Activated CD4-positive, alpha-beta memory T cell treated with anti-CD3 and anti-CD28 coated beads, Interleukin-2, amount 10 ng/mL, durations not matched to agents 7 days and 5 days (primary cell): ENCODE results near the gene PACRGL. TPM values are rescaled to one million over a fixed set of nuclear protein-coding genes. Genes with fewer than 3 reads are reported as not detected.
A peak's percentile ranks its signal among the peaks of the same experiment; 100 is the strongest.

Experiments
- CTCF ChIA-PET: fragments of 350-600 bp; sonication (Branson Sonifier 250); formaldehyde crosslinking; loops from one replicate; lab custom pipeline; 2021; ENCODE audit warnings: antibody characterized with exemption, inconsistent platforms; lab: Charles Lee
- POLR2A ChIA-PET: fragments of 350-600 bp; sonication (Branson Sonifier 250); formaldehyde crosslinking; loops from one replicate; lab custom pipeline; 2021; ENCODE audit warnings: antibody characterized with exemption; lab: Charles Lee
- DNase-seq: peaks from one replicate; pipeline ENCODE4 v3.0.0-alpha.2; 2020
- H3K27ac Mint-ChIP-seq: one replicate; pipeline ENCODE4 v1.8.0; 2021; ENCODE audit warnings: mild to moderate bottlenecking, mixed read lengths
- H3K27me3 Mint-ChIP-seq: one replicate; pipeline ENCODE4 v1.8.0; 2021; ENCODE audit warnings: mixed read lengths
- H3K36me3 Mint-ChIP-seq: one replicate; pipeline ENCODE4 v1.8.0; 2021; ENCODE audit warnings: low read depth, mixed read lengths
- H3K4me1 Mint-ChIP-seq: one replicate; pipeline ENCODE4 v1.8.0; 2021; ENCODE audit warnings: mixed read lengths
- H3K4me3 Mint-ChIP-seq: one replicate; pipeline ENCODE4 v1.8.0; 2021; ENCODE audit warnings: mild to moderate bottlenecking, mixed read lengths
- H3K9me3 Mint-ChIP-seq: one replicate; pipeline ENCODE4 v1.8.0; 2021; ENCODE audit warnings: mixed read lengths
- total RNA-seq, 2 experiments: library from RNA; stranded (reverse); gene quantifications; one replicate each; pipeline ENCODE4 v1.2.3, GENCODE V29; 2021

PACRGL gene
- 1 to 10 TPM; 8.0 to 9.6 TPM for total RNA-seq

DNA sequence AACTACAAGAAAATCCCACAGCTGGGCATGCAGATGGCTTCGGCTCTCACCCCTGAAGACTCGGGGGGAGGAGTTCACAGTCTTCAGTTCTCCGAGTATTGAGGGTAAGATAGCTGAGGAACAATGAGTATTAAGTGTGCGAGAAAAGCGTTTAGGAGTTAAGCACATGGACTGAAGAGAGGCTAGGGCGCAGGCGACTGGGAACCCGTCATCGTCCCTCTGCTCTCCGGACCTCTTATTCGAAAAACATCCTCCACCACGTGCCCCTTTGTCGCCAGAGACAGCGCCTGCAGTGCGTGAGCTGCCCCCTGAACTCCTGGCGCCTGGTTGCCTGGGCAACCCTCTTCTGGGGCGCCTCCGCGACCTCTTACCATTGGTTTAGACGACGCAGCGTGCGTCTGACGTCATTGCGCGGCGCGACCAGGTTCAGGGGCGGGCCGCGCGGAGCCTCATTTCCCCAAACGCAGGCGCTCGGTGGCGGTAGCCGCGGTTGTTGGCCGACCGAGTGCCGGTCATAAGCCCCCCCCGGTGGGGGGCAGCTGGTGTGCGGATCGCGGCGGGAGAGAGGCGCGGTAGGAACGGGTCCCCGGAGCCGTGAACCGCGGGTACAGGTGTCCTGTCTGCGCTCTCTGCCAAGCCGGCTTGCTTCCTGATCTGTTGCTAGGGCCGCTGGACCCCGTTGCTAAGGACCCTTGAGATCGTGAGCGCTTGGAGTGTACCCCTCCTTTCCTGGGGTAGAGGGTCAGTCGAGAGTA, at the start of gene PACRGL:
TSS of gene PACRGL (plus strand) at position 452 of the 755 bp plus-strand sequence. CDS start 4,024 bp downstream, outside the sequence.
- DNase-seq: peak; percentile 93
- Mint-ChIP-seq H3K9me3 (no peaks in the 10 kb centered on the region), H3K27ac (peak within 1 kb of the TSS; percentile 68), H3K4me1 (peaks cover 27% of the 10 kb centered on the region), H3K27me3 (no peaks in the 10 kb centered on the region), H3K4me3 (peak within 1 kb of the TSS; percentile 89), H3K36me3 (peaks cover 7% of the 10 kb centered on the region)
- ChIA-PET CTCF (interaction anchor here (2.0 kb wide), 1 partner anchor 15 kb away, joined by 11 read pairs; no protein-coding TSS in a partner anchor), POLR2A (interaction anchor here (1.0 kb wide), 1 partner anchor 13 kb away, joined by 3 read pairs; no protein-coding TSS in a partner anchor)

GRCh38 chr4:20652226-20652885, 47.9 kb upstream of the PACRGL start:
- CTCF ChIA-PET: no interaction called here
- no peaks in the 10 kb centered on the region for H3K4me1 Mint-ChIP-seq
- H3K4me3 Mint-ChIP-seq: no peak overlapping the region
- no peak for DNase-seq
- H3K27me3 Mint-ChIP-seq: peaks cover 2% of the 10 kb centered on the region
- no peaks in the 10 kb centered on the region for H3K9me3 Mint-ChIP-seq
- POLR2A ChIA-PET: no interaction called here
- no peaks in the 10 kb centered on the region for H3K36me3 Mint-ChIP-seq
- no peak overlapping the region for H3K27ac Mint-ChIP-seq

GRCh38 chr4:20658456-20658855, 41.8 kb upstream of the PACRGL start:
- peaks cover 2% of the 10 kb centered on the region for H3K27me3 Mint-ChIP-seq
- no peak for DNase-seq
- ChIA-PET POLR2A (no interaction called here), CTCF (no interaction called here)
- H3K27ac Mint-ChIP-seq: no peak overlapping the region
- peaks cover 6% of the 10 kb centered on the region for H3K4me1 Mint-ChIP-seq
- H3K4me3 Mint-ChIP-seq: no peak overlapping the region
- no peaks in the 10 kb centered on the region for H3K9me3 Mint-ChIP-seq
- no peaks in the 10 kb centered on the region for H3K36me3 Mint-ChIP-seq

DNA sequence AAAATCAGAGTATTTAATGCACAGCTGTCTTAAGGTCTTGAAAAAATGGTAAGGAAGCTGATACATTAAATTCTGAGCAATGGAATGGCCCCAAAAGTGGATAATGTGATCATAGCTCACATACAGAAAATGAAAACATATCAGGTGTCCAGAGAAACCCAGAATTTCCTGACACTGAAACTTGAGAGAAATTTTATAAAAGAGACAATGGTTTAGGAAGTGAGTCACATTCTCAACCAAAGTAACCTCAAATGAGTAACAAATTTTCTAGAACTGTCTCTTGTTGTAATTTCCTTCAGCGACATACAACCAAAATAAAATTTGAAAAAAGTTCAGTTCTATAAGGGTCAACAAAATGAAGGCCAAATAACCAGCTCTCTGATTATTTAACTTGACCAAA, 37.4 kb upstream of the PACRGL start:
- Mint-ChIP-seq H3K27me3 (peaks cover 3% of the 10 kb centered on the region), H3K4me3 (no peak overlapping the region), H3K4me1 (peaks cover 6% of the 10 kb centered on the region), H3K9me3 (no peaks in the 10 kb centered on the region), H3K36me3 (no peaks in the 10 kb centered on the region), H3K27ac (no peak overlapping the region)
- no peak for DNase-seq
- POLR2A ChIA-PET: no interaction called here
- CTCF ChIA-PET: no interaction called here

- Mint-ChIP-seq H3K36me3 (no peaks in the 10 kb centered on the region), H3K4me1 (peaks cover 6% of the 10 kb centered on the region), H3K4me3 (no peak overlapping the region), H3K9me3 (no peaks in the 10 kb centered on the region), H3K27me3 (peaks cover 3% of the 10 kb centered on the region), H3K27ac (no peak overlapping the region)
- no peak for DNase-seq
- POLR2A ChIA-PET: no interaction called here
- CTCF ChIA-PET: no interaction called here
Measured at GRCh38 chr4:20666012-20666860, 34.0 kb upstream of the PACRGL start.

DNA sequence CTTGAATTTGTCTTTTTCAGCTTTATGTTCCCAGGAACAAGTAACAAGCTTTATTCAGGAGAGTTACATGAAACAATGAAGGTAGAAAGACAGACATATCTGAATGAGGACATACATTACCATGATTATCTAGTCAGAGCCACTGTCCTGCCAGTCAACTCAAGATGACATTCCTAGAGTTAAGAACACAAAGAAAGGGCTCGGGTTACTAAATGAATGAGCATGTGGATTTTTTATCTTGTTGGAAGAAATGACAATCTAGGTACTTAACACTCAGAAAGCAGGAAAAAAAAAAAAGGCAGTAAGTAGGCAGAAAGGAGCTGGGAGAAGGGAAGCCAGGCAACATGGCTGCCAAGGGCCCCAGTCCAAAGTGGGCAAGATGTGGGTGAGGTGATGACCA, 28.0 kb upstream of the PACRGL start:
- Mint-ChIP-seq H3K27me3 (peaks cover 2% of the 10 kb centered on the region), H3K27ac (no peak overlapping the region), H3K4me1 (no peaks in the 10 kb centered on the region), H3K36me3 (no peaks in the 10 kb centered on the region), H3K4me3 (no peak overlapping the region), H3K9me3 (no peaks in the 10 kb centered on the region)
- POLR2A ChIA-PET: no interaction called here
- no peak for DNase-seq
- CTCF ChIA-PET: interaction anchor here (1.2 to 1.5 kb wide), 2 partner anchors 13 to 246 kb away, joined by 3 to 4 read pairs; no protein-coding TSS in a partner anchor

DNA sequence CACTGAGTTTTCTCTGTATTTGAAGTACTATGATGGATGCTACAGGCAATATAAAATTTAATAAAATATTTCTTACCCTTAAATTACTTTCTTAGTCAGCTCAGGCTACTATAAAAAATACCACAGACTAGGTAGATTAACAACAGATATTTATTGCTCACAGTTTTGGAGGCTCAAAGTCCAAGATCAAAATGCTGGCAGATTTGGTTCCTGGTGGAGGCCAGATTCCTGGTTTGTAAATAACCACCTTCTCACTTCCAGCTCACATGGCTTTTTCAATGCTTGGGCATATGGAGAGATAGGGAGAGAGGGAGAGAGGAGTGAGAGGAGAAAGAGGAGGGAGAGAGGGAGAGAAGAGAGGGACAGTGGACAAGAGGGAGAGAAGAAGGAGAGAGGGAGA, 24.5 kb upstream of the PACRGL start:
- no peak for DNase-seq
- Mint-ChIP-seq H3K36me3 (no peaks in the 10 kb centered on the region), H3K27me3 (peaks cover 13% of the 10 kb centered on the region), H3K9me3 (no peaks in the 10 kb centered on the region), H3K4me1 (no peaks in the 10 kb centered on the region), H3K27ac (no peak overlapping the region), H3K4me3 (no peak overlapping the region)
- POLR2A ChIA-PET: no interaction called here
- CTCF ChIA-PET: interaction anchor here (1.0 kb wide), 1 partner anchor 9 kb away, joined by 3 read pairs; no protein-coding TSS in a partner anchor

DNA sequence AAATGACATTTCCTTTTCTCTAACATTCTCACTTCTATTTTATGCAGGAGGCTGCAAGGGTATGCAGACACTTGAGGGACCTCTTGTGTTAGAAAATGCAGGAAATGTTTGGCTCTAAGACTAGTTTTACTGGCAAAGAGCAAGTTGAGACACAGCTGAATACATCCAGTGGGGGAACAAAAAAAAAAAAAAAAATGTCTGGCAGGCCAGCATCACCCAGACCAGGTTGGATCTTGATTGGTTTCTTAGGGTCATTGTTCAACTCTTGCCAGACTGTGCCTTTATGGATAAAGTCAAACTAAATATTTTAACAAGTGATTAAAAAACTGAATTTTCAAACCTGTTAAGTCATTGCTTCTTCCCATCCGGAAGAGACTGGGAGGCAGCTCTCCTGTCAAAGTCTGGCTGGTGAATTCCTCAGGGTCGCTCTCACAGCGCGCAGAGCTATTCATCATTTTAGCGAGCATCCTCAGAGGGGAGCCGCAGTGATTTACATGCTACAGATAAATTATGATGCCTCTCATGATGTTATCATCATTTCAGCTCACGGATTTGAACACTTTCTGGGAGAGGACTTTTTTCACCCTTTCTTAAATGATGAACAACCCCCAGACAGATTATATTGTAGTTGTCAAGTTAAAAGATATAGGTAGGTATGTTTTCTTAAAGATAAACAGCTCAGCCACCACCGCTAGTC, 23.6 kb upstream of the PACRGL start:
- no peaks in the 10 kb centered on the region for H3K9me3 Mint-ChIP-seq
- H3K4me3 Mint-ChIP-seq: no peak overlapping the region
- DNase-seq: no peak
- no peaks in the 10 kb centered on the region for H3K36me3 Mint-ChIP-seq
- H3K4me1 Mint-ChIP-seq: no peaks in the 10 kb centered on the region
- H3K27ac Mint-ChIP-seq: no peak overlapping the region
- H3K27me3 Mint-ChIP-seq: peaks cover 17% of the 10 kb centered on the region
- ChIA-PET POLR2A (no interaction called here), CTCF (interaction anchor here (1.0 kb wide), 1 partner anchor 8 kb away, joined by 3 read pairs; no protein-coding TSS in a partner anchor)

DNA sequence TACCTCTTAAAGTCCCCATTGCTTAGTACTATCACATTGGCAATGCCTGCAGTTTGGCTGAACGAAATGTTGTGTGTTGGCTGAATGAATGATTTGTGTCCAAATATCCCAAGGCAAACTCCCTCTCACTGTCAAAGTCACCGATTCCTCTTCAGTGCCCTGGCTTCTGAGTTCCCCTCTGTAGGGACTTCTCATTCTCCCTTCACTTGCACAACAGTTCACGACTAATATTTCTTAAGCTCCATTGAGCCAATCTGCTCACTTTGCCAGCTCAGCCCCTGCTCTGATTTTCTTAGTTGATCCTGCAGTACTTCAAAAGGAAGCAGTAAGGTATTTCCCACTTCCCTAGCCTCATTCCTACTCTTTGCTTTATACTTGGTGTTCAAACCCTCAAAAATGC, 21.9 kb upstream of the PACRGL start:
- Mint-ChIP-seq H3K9me3 (no peaks in the 10 kb centered on the region), H3K27ac (no peak overlapping the region), H3K4me3 (no peak overlapping the region), H3K36me3 (no peaks in the 10 kb centered on the region), H3K4me1 (no peaks in the 10 kb centered on the region), H3K27me3 (peaks cover 22% of the 10 kb centered on the region)
- DNase-seq: no peak
- ChIA-PET POLR2A (no interaction called here), CTCF (no interaction called here)

GRCh38 chr4:20679951-20680350, 20.3 kb upstream of the PACRGL start:
- ChIA-PET CTCF (no interaction called here), POLR2A (no interaction called here)

GRCh38 chr4:20680736-20681135, 19.5 kb upstream of the PACRGL start:
- no peak overlapping the region for H3K4me3 Mint-ChIP-seq
- H3K4me1 Mint-ChIP-seq: no peaks in the 10 kb centered on the region
- H3K27ac Mint-ChIP-seq: no peak overlapping the region
- H3K36me3 Mint-ChIP-seq: no peaks in the 10 kb centered on the region
- no peaks in the 10 kb centered on the region for H3K9me3 Mint-ChIP-seq
- peaks cover 22% of the 10 kb centered on the region for H3K27me3 Mint-ChIP-seq
- ChIA-PET CTCF (no interaction called here), POLR2A (no interaction called here)
- no peak for DNase-seq

More at GRCh38 chr4:20679951-20680350, 20.3 kb upstream of the PACRGL start:
- H3K27ac Mint-ChIP-seq: no peak overlapping the region
- no peaks in the 10 kb centered on the region for H3K9me3 Mint-ChIP-seq
- H3K4me1 Mint-ChIP-seq: no peaks in the 10 kb centered on the region
- DNase-seq: no peak
- H3K4me3 Mint-ChIP-seq: no peak overlapping the region
- H3K27me3 Mint-ChIP-seq: peaks cover 22% of the 10 kb centered on the region
- H3K36me3 Mint-ChIP-seq: no peaks in the 10 kb centered on the region

DNA sequence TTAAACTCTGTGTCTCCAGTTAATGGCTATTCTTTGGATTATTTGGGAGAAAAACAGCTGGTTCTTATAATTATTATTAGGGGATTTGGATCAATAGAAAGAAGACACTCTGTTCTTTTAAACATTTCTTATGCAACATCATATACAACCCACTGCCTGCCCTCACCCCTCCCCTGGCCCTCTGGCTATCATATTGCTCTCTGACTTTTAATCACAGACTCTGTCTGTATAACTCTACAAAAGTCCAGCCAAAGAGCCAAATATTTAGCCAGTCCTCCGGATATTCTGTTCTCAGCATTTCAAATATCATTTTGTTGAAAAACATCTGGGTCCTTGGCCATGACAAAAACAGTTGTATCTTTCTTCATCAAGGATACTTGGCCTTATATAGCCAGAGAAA, 19.0 kb upstream of the PACRGL start:
- Mint-ChIP-seq H3K4me3 (no peak overlapping the region), H3K4me1 (no peaks in the 10 kb centered on the region), H3K36me3 (no peaks in the 10 kb centered on the region), H3K27me3 (peaks cover 20% of the 10 kb centered on the region), H3K9me3 (no peaks in the 10 kb centered on the region), H3K27ac (no peak overlapping the region)
- no peak for DNase-seq
- ChIA-PET POLR2A (no interaction called here), CTCF (no interaction called here)
